Fibroblast of skin of back (primary cell): ENCODE results near the gene MYBPH.

Experiments
- DNase-seq: peaks from one replicate; pipeline ENCODE4 v3.0.0-alpha.2; 2013

Gene MYBPH

GRCh38 chr1:203128431-203128715 lies 47.3 kb downstream of the MYBPH start:
- DNase-seq = no peak

- peak; percentile 49 for DNase-seq
These were observed 47.8 kb downstream of the MYBPH start, which contains the start of gene ADORA1 for GRCh38 chr1:203127666-203128430. TSS of gene ADORA1 (plus strand) at chr1:203127726. CDS start at chr1:203128842, 1,116 bp downstream.

GRCh38 chr1:203126866-203127665 lies 48.6 kb downstream of the MYBPH start:
- peak; percentile 27 for DNase-seq

- DNase-seq = peak; percentile 50
These were observed 49.3 kb downstream of the MYBPH start for GRCh38 chr1:203126151-203126865.

- DNase-seq = no peak
These were observed 50.9 kb downstream of the MYBPH start for GRCh38 chr1:203124546-203125317.

- DNase-seq = no peak
These were observed 51.6 kb downstream of the MYBPH start for GRCh38 chr1:203124011-203124410.

GRCh38 chr1:203122159-203122558 lies 53.5 kb downstream of the MYBPH start:
- no peak for DNase-seq

GRCh38 chr1:203121186-203122015 lies 54.2 kb downstream of the MYBPH start:
- no peak for DNase-seq

- DNase-seq = no peak
These were observed 55.1 kb downstream of the MYBPH start for GRCh38 chr1:203120325-203121153.
